NCI-H1105 (cell line): ENCODE data around the gene COMMD1.
"Not testable (repeated sequence)": the region's sequence is repeated elsewhere in the genome, so short reads cannot be mapped to it uniquely, and the experiment has no call there.

Source experiments
- DNase-seq: peaks from one replicate; lab custom pipeline; 2025; lab: John Stamatoyannopoulos, UW

Gene COMMD1

DNA sequence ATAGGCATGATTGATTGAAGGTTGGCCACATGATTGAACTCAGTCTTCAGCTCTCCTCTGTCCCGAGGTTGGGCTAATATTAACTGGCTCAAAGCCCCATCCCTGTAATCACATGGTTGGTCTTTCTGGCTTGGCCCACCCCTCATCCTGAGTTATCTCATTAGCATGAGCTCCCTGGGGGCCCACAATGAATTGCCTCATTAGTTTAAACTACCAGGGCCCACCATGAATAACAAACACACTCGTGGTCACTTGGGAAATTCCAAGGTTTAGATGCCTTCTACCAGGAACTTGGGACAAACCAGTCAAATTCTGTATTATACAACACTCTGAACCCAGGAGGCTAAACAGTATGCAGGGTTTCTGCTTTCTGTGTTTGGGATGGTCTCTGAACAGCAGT lies 168.8 kb downstream of the COMMD1 start:
- no peak for DNase-seq

DNA sequence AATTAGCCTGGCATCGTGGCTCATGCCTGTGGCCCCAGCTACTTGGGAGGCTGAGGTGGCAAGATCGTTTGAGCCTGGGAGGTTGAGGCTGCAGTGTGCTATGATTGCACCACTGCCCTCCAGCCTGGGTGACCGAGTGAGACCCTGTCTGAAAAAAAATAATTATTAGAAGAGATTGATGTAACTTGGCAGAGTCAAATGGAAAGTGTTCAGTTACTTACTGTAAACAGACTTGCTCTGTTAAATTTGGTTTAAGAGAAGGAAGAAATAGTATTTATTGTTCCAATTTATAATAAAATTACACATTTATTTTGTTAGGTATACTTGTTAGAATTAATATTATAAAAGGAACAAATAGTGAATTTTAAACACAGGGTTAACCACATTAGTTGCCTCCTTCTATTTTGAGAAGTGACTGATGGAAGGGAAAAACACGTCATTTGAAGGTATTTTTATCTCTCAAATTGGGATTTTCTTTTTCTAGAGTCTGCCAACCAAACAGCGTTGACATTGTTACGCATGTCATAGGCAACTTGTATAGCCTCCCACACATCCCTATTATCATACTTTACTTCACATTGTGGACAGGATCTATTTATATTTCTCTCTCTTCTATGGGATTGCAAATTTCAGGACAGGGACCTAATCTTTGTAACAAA lies 171.6 kb downstream of the COMMD1 start:
- no peak for DNase-seq

DNA sequence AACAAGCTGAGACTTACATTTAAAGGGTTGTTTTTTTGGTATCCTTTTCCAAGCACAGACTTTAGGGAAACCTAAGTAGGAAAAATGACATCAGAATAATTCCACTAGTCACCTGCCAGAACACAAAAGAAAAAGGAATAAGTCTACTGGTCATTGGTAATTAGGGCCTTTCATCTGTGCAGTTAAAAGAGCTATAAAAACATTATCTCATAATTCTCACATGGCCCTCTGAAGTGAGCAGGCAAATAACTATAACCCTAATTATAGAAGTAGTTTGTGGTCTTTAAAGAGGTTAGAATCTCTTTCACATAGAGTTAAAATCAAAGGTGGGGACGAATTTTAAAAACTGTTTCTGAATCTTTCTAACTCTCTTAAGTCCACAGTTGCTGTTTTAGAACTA lies 179.3 kb downstream of the COMMD1 start:
- no peak for DNase-seq

- no peak for DNase-seq
These were observed 184.2 kb downstream of the COMMD1 start for GRCh38 chr2:62089658-62090057.

- no peak for DNase-seq
These were observed 186.0 kb downstream of the COMMD1 start for GRCh38 chr2:62091471-62091870.

- no peak for DNase-seq
These were observed 193.6 kb downstream of the COMMD1 start for GRCh38 chr2:62099050-62099449.

- DNase-seq: no peak
These were observed 194.2 kb downstream of the COMMD1 start for GRCh38 chr2:62099523-62100175.

GRCh38 chr2:62101886-62102285 lies 196.4 kb downstream of the COMMD1 start:
- no peak for DNase-seq

DNA sequence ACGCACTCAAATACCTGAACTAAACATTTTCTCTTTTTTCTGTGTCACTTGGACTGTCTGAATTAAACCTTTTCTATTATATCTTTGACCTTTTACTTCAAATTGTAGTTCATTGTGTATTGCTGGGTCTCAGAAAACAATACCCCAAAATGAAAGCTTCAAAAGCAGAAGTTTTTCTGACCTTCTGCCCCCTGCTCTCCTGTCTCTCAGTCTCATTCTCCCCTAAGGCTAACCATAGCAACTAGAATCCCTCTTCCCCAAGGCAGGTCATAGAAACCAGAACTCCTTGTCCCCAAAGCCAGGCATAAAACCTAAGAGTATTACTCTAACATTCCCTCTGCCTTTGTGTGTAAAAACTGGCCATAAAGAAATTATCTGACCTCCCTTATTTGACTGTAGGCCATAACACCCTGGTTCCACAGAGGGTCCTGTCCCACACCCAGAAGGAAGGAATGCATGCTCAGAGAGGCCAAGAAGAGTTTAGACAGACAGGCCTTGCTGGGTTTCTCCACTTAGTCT lies 197.0 kb downstream of the COMMD1 start:
- DNase-seq: no peak

GRCh38 chr2:62109554-62109953 lies 204.1 kb downstream of the COMMD1 start:
- no peak for DNase-seq

- DNase-seq: no peak
These were observed 205.0 kb downstream of the COMMD1 start for GRCh38 chr2:62110415-62111025.

DNA sequence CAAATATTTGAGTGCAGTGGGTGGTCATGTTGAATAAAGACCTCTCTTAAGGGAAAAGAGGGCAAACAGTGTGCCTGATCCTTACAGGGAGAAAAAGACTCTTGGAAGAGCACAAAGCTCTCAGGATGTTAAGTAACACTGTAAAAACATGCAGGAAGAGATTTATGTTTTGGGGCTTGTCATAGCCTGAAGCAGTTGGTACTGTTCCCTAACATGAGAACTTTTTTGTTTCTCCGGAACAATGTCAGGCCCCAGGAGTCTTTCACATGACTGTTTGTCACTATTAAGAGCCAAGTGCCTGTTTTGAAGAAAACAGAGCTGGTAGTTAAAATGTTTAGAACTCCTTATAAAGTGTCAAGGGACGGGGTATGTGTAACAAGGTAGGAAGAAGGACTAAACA lies 206.7 kb downstream of the COMMD1 start:
- DNase-seq: no peak

DNA sequence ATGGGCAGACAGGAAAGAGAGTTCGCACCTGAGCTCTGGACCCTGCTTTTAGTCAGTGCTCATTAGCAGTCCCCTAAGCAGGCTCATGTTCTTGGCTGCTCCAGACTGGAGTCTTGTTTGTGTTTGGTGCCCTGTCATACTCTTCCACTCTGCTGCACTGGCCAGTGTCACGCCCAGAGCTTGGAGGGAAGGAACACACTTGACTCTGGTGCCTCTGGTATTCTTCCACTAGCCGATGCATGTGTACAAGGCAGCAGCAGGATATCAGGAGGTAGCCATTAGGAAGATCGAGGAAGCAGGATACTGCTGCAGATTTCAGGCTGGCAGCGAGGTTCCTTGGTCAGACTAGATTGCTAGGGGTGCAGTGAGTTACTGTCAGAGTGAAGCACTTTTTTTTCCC lies 209.1 kb downstream of the COMMD1 start:
- DNase-seq: no peak

DNA sequence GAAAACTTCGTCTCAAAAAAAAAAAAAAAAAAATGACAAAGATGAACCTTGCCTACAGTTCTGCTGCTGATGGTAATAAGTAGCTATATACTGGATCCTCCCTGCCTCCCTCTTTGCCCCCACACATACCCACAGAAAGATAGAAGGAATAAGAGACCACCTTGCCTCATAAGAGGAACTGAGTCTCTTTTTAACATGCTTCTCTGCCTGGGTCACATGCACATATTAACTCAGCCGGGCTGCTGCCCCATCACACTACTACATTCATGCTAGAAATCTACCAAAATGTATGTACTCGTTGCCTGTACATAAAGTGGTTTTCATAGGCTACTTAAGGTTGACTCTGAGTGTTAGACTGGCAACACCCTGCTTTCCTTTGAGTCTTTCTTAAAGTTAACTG lies 211.5 kb downstream of the COMMD1 start:
- no peak for DNase-seq

GRCh38 chr2:62118160-62118559 lies 212.7 kb downstream of the COMMD1 start:
- no peak for DNase-seq

- DNase-seq: no peak
These were observed 214.0 kb downstream of the COMMD1 start for GRCh38 chr2:62119311-62119974.

- DNase-seq: not testable (repeated sequence)
These were observed 220.8 kb downstream of the COMMD1 start for GRCh38 chr2:62126239-62126638.

- DNase-seq: no peak
These were observed 227.9 kb downstream of the COMMD1 start for GRCh38 chr2:62133320-62133823.

- no peak for DNase-seq
These were observed 231.7 kb downstream of the COMMD1 start for GRCh38 chr2:62136956-62137830.

DNA sequence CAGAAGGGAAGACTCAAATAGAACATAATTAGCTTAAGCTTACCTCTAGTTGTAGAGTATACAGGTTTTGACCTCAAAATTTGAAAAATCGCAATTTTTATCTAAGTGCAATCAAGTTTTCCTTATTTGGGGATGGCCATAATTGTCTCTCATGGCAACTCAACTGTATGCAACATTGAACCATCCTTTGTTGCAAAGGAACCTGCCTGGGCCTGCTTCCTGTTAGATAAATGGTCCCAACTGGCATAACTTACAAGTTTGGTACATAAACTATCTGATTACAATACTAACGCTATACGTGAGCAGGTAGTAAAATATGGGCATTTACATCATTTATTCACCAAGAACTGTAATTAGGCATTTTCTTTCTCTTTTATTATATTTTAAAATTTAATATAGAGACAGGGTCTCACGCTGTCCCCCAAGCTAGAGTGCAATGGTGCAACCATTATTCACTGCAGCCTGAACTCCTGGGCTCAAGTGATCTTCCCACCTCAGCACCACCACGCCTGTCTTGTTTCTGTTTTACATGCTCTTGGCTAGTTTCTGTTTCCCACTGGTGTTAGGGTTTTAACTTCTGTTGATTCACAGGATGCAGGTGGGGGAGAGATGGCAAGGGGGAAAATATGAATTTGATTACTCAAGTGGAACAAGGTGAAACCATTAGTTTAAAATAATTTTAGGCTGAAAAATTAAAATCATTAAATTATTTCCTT lies 235.1 kb downstream of the COMMD1 start:
- DNase-seq: no peak
